Medulla oblongata (tissue), 1 donor: ENCODE measurements around the gene LAS1L.
"Not testable (repeated sequence)": the region's sequence is repeated elsewhere in the genome, so short reads cannot be mapped to it uniquely, and the experiment has no call there.

Source experiments
- DNase-seq: peaks from one replicate; pipeline ENCODE4 v3.0.0-alpha.2; 2015; ENCODE audit errors: extremely low spot score

LAS1L gene

DNA sequence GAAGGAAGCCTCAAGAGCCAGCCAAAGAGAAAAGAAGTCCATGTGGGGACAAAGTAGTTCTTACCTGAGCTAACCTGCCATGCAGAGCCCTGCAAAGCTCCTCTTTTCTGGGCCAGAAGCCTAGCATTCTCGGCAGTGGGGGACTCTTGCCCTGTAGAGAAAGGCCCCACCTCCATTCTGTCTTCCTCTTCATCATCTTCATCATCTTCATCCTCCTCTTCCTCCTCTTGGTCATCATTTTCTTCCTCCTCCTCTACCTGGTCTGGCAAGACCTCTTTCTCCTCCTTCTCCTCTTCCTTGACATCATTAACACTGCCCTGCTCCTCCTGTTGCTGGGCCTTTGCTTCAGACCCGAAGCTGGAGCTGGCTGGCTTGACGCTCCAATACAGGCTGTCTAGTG is 16.7 kb downstream of the LAS1L start:
- DNase-seq, result no peak

- DNase-seq, result peak; percentile 75
These were observed 17.8 kb downstream of the LAS1L start for GRCh38 chrX:65516756-65517155.

- DNase-seq, result no peak
These were observed 21.0 kb downstream of the LAS1L start for GRCh38 chrX:65513610-65514009.

- DNase-seq, result no peak
These were observed 25.2 kb downstream of the LAS1L start for GRCh38 chrX:65509400-65509799.

DNA sequence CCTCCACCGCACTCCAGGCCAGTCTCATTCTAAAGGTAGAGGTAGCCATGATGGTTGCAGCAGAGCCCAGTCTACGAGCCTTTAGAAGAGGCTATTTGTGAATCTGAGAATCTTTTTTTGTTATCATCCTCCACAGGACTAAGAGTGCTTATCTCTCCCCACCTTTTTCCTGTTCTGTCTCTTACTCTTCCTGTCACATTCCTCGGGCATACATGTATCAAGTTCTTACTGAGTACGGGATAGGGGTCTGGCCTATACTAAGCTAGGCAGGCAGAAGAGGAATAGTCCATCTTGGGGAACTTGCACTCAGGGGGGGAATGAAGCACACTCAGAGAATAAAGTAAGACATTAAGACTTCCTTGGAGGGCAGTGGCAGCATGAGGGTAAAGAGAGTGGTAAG is 25.7 kb downstream of the LAS1L start:
- DNase-seq, result no peak

- no peak for DNase-seq
These were observed 32.0 kb downstream of the LAS1L start for GRCh38 chrX:65502618-65503017.

DNA sequence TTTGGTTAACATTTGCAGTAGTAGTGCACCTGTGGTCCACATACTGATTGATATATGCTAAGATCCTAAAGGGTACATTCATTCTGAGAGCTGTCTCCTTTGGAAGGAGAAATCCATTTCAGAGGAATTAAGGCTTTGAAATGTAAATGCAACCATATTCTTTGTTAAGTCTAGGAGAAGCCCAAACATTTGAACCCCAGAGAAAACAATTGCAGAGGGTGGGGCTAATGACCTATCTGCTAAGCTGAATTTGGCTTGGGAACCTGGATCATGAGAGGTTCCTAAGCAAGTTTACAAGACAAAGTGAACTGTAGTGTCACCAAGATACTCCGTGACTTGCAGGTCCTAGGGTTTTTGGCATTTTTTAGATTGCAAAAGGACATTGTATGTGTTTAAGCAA is 41.2 kb downstream of the LAS1L start:
- DNase-seq, result no peak

DNA sequence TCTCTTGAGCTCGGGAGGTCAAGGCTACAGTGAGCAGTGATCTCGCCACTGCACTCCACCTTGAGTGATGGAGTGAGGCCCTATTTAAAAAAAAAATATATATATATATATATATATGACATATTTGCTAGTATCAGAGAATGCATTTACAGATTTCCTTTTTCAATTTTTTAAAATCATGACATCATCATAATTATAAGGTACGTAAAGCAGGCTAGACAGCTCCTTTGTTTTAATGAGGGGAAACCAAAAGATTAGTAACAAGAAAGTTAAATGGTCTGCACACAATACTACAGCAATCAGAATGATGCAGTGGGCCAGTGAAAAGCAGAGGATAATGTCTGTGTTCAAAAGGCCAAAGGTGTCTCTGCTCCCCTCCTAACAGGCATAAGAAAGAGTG is 43.0 kb downstream of the LAS1L start:
- DNase-seq, result no peak

DNA sequence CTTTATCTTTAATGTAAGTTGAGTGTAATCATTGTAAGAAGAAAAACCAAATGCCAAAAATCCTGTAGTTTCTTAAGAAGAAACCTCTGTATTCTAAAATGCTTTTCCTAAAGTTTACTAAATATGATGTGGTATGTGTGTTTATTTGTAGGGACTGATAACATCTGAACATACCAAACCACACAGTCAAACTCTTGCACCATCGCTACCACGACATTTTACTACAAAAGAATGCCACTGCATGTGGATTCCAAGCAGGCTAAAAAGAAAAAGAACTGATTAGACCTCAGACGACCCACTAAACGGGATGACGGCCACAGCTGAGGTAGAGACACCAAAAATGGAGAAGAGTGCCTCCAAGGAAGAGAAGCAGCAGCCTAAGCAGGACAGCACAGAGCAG is 46.1 kb downstream of the LAS1L start:
- no peak for DNase-seq

GRCh38 chrX:65480960-65481359 is 53.6 kb downstream of the LAS1L start:
- DNase-seq, result no peak

- not testable (repeated sequence) for DNase-seq
These were observed 55.5 kb downstream of the LAS1L start for GRCh38 chrX:65479102-65479501.

DNA sequence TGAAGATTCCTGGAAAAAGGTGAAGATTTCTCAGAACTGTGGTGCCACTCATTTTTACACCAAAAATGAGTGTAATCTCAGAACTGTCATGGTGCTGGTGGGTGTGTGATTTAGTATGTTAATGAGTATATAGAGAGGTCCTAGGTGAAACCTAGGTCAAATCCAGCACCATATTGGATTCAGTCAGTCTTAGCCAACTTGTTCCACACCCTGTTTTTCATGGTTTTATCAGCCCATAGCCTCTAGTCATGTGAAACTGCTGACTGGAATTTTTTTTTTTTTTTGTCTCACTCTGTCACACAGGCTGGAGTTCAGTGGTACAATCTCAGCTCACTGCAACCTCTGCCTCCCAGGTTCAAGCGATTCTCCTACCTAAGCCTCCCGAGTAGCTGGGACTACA is 58.0 kb downstream of the LAS1L start:
- no peak for DNase-seq

DNA sequence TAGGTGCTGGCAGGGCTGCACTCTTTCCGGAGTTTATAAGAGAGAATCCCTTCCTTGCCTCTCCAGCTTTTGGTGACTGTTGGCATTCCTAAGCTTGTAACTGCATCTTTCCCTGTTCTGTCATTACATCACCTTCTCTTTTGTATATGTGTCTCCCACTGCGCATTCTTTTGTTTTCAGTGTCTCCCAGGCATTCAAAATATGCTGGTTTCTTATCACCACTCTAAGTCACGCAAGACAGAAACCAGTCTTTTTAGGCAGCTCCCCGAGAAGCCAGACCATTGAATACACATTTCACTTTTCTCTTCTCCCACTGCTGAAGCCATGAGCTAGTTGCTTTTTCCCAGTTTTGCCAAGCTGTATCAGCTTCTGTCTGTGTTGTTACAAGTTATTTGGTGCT is 71.0 kb downstream of the LAS1L start:
- DNase-seq, result no peak
